Ovary (tissue), 3 donors: ENCODE results near the gene PRPF8.

Experiments used
- CTCF ChIP-seq, 3 donors: fragments of 450-650 bp in 2 of 3; fragments of 200-600 bp in 1 of 3; IDR thresholded peaks; one replicate each; pipeline versions ENCODE4 v1.5.1 to v1.8.0; 2016 to 2022; ENCODE audit warnings: antibody characterized with exemption in 3 of 3, mild to moderate bottlenecking in 1 of 3
- EP300 ChIP-seq: sonication (generic); formaldehyde crosslinking; IDR thresholded peaks from one replicate; pipeline ENCODE4 v1.6.1; 2017; ENCODE audit warnings: antibody characterized with exemption
- donor health status: DM: no; HTN: no; CAD: no.

- TF ChIP-seq CTCF (IDR thresholded peaks at IDR 0.05) (peak; percentile 25 to 53 (median 45)), EP300 (no peak)
Observed at GRCh38 chr17:1713878-1714426, 29.3 kb upstream of the PRPF8 start.
